Measurements from ENCODE around the gene MMP28.

The MMP28 gene

GRCh38 chr17:35728551-35728950 lies 66.9 kb downstream of the MMP28 start:
- H3K4me3 ChIP-seq (ENCODE audit: control insufficient read depth, low read depth, low read length), result no peak overlapping the region
- DNase-seq (ENCODE audit: low read depth), result no peak
- TF ChIP-seq CTCF (conservative IDR thresholded peaks at IDR 0.05; ENCODE audit: control insufficient read depth, insufficient read depth, low read depth, low read length), result no peak

- no peak for TF ChIP-seq CTCF (conservative IDR thresholded peaks at IDR 0.05; ENCODE audit: control insufficient read depth, insufficient read depth, low read depth, low read length)
- DNase-seq (ENCODE audit: low read depth), result no peak
- H3K4me3 ChIP-seq (ENCODE audit: control insufficient read depth, low read depth, low read length), result no peak overlapping the region
Observed at GRCh38 chr17:35727635-35728034, 67.8 kb downstream of the MMP28 start.

GRCh38 chr17:35726953-35727460 lies 68.4 kb downstream of the MMP28 start:
- no peak for TF ChIP-seq CTCF (conservative IDR thresholded peaks at IDR 0.05; ENCODE audit: control insufficient read depth, insufficient read depth, low read depth, low read length)
- H3K4me3 ChIP-seq (ENCODE audit: control insufficient read depth, low read depth, low read length), result no peak overlapping the region
- DNase-seq (ENCODE audit: low read depth), result no peak

- DNase-seq (ENCODE audit: low read depth), result peak; percentile 80
- no peak for TF ChIP-seq CTCF (conservative IDR thresholded peaks at IDR 0.05; ENCODE audit: control insufficient read depth, insufficient read depth, low read depth, low read length)
- H3K4me3 ChIP-seq (ENCODE audit: control insufficient read depth, low read depth, low read length), result no peak overlapping the region
Observed at GRCh38 chr17:35726127-35726952, 69.1 kb downstream of the MMP28 start.

GRCh38 chr17:35725802-35726126 lies 69.7 kb downstream of the MMP28 start:
- H3K4me3 ChIP-seq (ENCODE audit: control insufficient read depth, low read depth, low read length), result no peak overlapping the region
- TF ChIP-seq CTCF (conservative IDR thresholded peaks at IDR 0.05; ENCODE audit: control insufficient read depth, insufficient read depth, low read depth, low read length), result no peak

GRCh38 chr17:35725058-35725457 lies 70.4 kb downstream of the MMP28 start:
- TF ChIP-seq CTCF (conservative IDR thresholded peaks at IDR 0.05; ENCODE audit: control insufficient read depth, insufficient read depth, low read depth, low read length), result no peak
- no peak overlapping the region for H3K4me3 ChIP-seq (ENCODE audit: control insufficient read depth, low read depth, low read length)
- no peak for DNase-seq (ENCODE audit: low read depth)

More at GRCh38 chr17:35725802-35726126, 69.7 kb downstream of the MMP28 start:
- DNase-seq (ENCODE audit: low read depth), result no peak

Data from fibroblast of mammary gland (primary cell).